HEK293T (cell line): ENCODE results near the gene RNF148.

ENCODE experiments used
- ARNT ChIP-seq: fragments of 450-650 bp; IDR thresholded peaks from 2 replicates; pipeline ENCODE4 v1.6.1; 2017; ENCODE audit warnings: mild to moderate bottlenecking
- BHLHE40 ChIP-seq: fragments of 450-650 bp; IDR thresholded peaks from 2 replicates; pipeline ENCODE4 v1.6.1; 2016; ENCODE audit warnings: mild to moderate bottlenecking, moderate library complexity, borderline replicate concordance
- FOXA1 ChIP-seq: fragments of 450-650 bp; IDR thresholded peaks from 2 replicates; pipeline ENCODE4 v1.6.1; 2016; ENCODE audit warnings: mild to moderate bottlenecking
- FOXK2 ChIP-seq: fragments of 450-650 bp; IDR thresholded peaks from 2 replicates; pipeline ENCODE4 v1.6.1; 2016; ENCODE audit warnings: mild to moderate bottlenecking
- FOXM1 ChIP-seq: fragments of 450-650 bp; IDR thresholded peaks from 2 replicates; pipeline ENCODE4 v1.6.1; 2017; ENCODE audit warnings: mild to moderate bottlenecking, borderline replicate concordance
- LEF1 ChIP-seq: fragments of 450-650 bp; IDR thresholded peaks from 2 replicates; pipeline ENCODE4 v1.6.1; 2017; ENCODE audit warnings: mild to moderate bottlenecking, borderline replicate concordance
- SP1 ChIP-seq: fragments of 450-650 bp; IDR thresholded peaks from 2 replicates; pipeline ENCODE4 v1.6.1; 2017
- TARDBP ChIP-seq: fragments of 450-650 bp; IDR thresholded peaks from 2 replicates; pipeline ENCODE4 v1.6.1; 2016
- TF ChIP-seq, protein P1 (sequence below): fragments of 450-650 bp; IDR thresholded peaks from 2 replicates; pipeline ENCODE4 v1.6.1; 2016

DNA sequence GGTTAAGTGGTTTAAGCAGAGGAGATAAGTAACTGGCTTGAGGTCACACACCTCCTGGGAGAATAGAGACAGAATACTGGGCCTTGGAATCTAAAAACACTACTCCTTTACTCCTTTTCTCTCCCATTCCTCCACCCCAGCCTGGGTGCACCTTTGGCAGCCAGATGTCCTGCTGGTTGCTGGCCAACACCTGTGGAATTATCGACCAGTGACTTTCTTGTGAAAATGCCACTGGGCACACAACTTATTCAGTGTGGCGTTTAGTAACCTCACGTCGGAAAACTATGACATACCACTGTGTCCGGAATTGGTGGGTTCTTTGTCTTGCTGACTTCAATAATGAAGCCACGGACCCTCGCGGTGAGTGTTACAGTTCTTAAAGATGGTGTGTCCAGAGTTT is 30.2 kb downstream of the RNF148 start:
- TF ChIP-seq FOXA1 (no peak), ARNT (no peak), LEF1 (no peak), TARDBP (no peak), BHLHE40 (no peak), SP1 (no peak), FOXK2 (no peak), FOXM1 (no peak)
- TF ChIP-seq, protein P1, sequence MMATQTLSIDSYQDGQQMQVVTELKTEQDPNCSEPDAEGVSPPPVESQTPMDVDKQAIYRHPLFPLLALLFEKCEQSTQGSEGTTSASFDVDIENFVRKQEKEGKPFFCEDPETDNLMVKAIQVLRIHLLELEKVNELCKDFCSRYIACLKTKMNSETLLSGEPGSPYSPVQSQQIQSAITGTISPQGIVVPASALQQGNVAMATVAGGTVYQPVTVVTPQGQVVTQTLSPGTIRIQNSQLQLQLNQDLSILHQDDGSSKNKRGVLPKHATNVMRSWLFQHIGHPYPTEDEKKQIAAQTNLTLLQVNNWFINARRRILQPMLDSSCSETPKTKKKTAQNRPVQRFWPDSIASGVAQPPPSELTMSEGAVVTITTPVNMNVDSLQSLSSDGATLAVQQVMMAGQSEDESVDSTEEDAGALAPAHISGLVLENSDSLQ, result no peak
